Gastroesophageal sphincter (tissue), 3 donors: ENCODE measurements around the gene TLE3.

Source experiments
- POLR2AphosphoS5 ChIP-seq: sonication (generic); formaldehyde crosslinking; IDR thresholded peaks from one replicate; pipeline ENCODE4 v1.6.1; 2017; ENCODE audit warnings: antibody characterized with exemption
- TF ChIP-seq, protein P1 (sequence below), 4 experiments: fragments of 200-600 bp in 2 of 4; fragments of 450-650 bp in 2 of 4; sonication (generic) in 1 of 4; IDR thresholded peaks; one replicate each; pipeline ENCODE4 v1.5.1; 2017 to 2019; ENCODE audit warnings: antibody characterized with exemption in 4 of 4, mild to moderate bottlenecking in 2 of 4, moderate library complexity in 2 of 4

DNA sequence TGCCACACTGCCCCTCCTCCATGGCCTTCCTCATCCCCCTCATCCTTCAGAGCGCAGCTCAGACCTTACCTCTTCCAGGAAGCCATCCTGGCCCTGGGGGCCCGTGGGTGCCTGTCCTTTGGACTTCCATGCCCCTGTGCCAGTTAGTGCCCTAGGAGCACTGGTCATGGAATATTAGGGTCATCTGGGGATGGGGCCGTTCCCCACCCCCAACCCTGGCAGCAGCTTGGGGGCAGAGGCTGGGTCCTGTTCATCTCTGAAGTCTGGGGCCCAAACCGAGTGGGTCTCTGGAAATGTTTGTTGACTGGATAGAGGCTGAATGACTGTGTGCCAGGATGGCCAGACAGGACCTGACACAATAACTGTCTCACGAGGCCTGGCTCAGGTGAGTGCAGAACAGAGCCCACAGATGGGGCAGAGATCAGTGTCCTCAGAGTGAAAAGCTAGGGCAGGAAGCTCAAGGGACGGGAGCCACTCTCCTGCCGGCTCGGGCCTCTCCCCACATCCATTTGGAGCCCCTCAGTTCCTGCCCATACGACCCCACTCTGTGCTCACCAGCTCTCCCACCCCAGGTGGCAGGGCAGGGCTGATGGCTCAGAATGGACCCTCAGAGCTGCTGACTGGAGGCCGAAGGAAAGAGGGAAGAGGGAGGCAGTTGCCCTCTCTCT is 62.5 kb downstream of the TLE3 start:
- TF ChIP-seq, protein P1, sequence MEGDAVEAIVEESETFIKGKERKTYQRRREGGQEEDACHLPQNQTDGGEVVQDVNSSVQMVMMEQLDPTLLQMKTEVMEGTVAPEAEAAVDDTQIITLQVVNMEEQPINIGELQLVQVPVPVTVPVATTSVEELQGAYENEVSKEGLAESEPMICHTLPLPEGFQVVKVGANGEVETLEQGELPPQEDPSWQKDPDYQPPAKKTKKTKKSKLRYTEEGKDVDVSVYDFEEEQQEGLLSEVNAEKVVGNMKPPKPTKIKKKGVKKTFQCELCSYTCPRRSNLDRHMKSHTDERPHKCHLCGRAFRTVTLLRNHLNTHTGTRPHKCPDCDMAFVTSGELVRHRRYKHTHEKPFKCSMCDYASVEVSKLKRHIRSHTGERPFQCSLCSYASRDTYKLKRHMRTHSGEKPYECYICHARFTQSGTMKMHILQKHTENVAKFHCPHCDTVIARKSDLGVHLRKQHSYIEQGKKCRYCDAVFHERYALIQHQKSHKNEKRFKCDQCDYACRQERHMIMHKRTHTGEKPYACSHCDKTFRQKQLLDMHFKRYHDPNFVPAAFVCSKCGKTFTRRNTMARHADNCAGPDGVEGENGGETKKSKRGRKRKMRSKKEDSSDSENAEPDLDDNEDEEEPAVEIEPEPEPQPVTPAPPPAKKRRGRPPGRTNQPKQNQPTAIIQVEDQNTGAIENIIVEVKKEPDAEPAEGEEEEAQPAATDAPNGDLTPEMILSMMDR (IDR thresholded peaks at IDR 0.05): no peak
- no peak for TF ChIP-seq POLR2AphosphoS5
